Suprapubic skin (tissue), 4 donors: ENCODE measurements around the gene PRKCE.

Source experiments
- POLR2A ChIP-seq, 2 donors: fragments of 450-650 bp; IDR thresholded peaks; one replicate each; pipeline ENCODE4 v1.6.1; 2017; ENCODE audit warnings: antibody characterized with exemption in 2 of 2, mild to moderate bottlenecking in 2 of 2, moderate library complexity in 2 of 2
- POLR2AphosphoS5 ChIP-seq, 3 donors: sonication (generic); formaldehyde crosslinking; IDR thresholded peaks; one replicate each; pipeline ENCODE4 v1.6.1; 2017; ENCODE audit warnings: antibody characterized with exemption in 3 of 3
- TF ChIP-seq, protein P1 (sequence below), 2 donors: fragments of 200-600 bp in 1 of 2; fragments of 450-650 bp in 1 of 2; sonication (generic) in 1 of 2; IDR thresholded peaks; one replicate each; pipeline ENCODE4 v1.5.1; 2016 to 2019; ENCODE audit warnings: antibody characterized with exemption in 2 of 2, mild to moderate bottlenecking in 1 of 2, moderate library complexity in 1 of 2

DNA sequence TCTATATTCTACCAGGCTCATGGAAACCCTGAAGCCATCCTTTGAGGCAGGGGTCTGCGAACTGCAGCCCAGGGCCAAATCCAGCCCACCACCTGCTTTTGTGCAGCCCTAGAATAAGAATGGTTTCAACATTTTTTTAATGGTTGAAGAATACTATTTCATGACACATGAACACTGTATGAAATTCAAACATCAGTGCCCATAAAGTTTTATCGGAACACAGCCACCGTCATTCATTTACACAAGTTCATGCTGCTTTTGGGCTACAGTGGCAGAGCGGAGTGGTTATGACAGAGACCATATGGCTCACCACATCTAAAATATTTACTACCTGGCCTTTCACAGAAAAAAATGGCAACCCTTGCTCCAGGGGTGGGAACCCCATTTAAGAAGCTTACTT lies 521.6 kb downstream of the PRKCE start:
- TF ChIP-seq, protein P1, sequence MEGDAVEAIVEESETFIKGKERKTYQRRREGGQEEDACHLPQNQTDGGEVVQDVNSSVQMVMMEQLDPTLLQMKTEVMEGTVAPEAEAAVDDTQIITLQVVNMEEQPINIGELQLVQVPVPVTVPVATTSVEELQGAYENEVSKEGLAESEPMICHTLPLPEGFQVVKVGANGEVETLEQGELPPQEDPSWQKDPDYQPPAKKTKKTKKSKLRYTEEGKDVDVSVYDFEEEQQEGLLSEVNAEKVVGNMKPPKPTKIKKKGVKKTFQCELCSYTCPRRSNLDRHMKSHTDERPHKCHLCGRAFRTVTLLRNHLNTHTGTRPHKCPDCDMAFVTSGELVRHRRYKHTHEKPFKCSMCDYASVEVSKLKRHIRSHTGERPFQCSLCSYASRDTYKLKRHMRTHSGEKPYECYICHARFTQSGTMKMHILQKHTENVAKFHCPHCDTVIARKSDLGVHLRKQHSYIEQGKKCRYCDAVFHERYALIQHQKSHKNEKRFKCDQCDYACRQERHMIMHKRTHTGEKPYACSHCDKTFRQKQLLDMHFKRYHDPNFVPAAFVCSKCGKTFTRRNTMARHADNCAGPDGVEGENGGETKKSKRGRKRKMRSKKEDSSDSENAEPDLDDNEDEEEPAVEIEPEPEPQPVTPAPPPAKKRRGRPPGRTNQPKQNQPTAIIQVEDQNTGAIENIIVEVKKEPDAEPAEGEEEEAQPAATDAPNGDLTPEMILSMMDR (IDR thresholded peaks at IDR 0.05): no peak
- TF ChIP-seq POLR2A (IDR thresholded peaks at IDR 0.05) (no peak), POLR2AphosphoS5 (IDR thresholded peaks at IDR 0.05) (no peak)
